ENCODE data around the gene PHF1. TPM values are rescaled to one million over a fixed set of nuclear protein-coding genes. Genes with fewer than 3 reads are reported as not detected.

The PHF1 gene
- total RNA-seq, 2 donors from 2014 or later: 71.4 to 75.7 TPM

DNA sequence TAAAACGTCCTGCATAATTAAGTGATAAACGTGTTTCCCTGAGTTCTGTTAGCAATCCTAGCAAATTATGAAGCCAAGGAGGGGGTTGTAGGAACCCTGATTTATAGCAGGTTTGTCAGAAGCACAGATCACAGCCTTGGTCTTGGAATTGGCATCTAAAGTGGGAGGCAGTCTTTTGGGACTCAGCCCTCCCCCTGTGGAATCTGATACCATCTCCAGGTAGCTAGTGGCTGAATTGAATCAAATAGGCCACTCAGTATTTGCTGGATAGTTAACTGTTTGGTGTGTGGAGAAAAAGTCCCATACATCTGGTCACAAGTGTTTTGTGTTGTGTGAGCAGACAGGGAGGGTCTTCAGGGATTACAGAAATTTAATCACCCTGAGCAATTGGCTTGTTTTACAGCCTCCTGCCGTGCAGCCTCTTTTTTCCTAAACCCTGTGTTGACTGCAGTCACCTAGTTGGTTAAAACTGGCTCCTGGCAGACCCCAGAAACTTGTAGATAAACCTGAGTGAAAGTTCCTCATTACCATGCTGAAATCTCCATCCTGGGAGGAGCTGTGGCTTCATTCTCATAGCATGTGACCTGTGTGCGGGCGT, 38.2 kb upstream of the PHF1 start:
- Mint-ChIP-seq H3K4me1 (peaks cover 27% of the 10 kb centered on the region), H3K27ac (peak overlapping the region; percentile 92), H3K27me3 (ENCODE audit: insufficient read depth) (no peaks in the 10 kb centered on the region), H3K36me3 (ENCODE audit: low read depth) (no peaks in the 10 kb centered on the region), H3K4me3 (no peak overlapping the region), H3K9me3 (no peaks in the 10 kb centered on the region)
- DNase-seq: peak; percentile 58
- TF ChIP-seq, protein P1, sequence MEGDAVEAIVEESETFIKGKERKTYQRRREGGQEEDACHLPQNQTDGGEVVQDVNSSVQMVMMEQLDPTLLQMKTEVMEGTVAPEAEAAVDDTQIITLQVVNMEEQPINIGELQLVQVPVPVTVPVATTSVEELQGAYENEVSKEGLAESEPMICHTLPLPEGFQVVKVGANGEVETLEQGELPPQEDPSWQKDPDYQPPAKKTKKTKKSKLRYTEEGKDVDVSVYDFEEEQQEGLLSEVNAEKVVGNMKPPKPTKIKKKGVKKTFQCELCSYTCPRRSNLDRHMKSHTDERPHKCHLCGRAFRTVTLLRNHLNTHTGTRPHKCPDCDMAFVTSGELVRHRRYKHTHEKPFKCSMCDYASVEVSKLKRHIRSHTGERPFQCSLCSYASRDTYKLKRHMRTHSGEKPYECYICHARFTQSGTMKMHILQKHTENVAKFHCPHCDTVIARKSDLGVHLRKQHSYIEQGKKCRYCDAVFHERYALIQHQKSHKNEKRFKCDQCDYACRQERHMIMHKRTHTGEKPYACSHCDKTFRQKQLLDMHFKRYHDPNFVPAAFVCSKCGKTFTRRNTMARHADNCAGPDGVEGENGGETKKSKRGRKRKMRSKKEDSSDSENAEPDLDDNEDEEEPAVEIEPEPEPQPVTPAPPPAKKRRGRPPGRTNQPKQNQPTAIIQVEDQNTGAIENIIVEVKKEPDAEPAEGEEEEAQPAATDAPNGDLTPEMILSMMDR (conservative IDR thresholded peaks at IDR 0.05): no peak
- Histone ChIP-seq H3K9me3 (ENCODE audit: control insufficient read depth, low read length) (no peaks in the 10 kb centered on the region), H3K36me3 (ENCODE audit: control insufficient read depth, insufficient read depth, low read length) (no peaks in the 10 kb centered on the region), H3K4me3 (ENCODE audit: low read length) (no peak overlapping the region), H3K9ac (ENCODE audit: extremely low read depth, low read length, poor library complexity, severe bottlenecking) (no peak overlapping the region), H3K4me1 (ENCODE audit: control insufficient read depth, insufficient read depth, low read length) (peaks cover 11% of the 10 kb centered on the region), H3K27me3 (ENCODE audit: control insufficient read depth, insufficient read depth, low read length, poor library complexity, severe bottlenecking) (no peaks in the 10 kb centered on the region), H3K27ac (ENCODE audit: low read depth, low read length) (no peak overlapping the region)
- 64 to 75% methylated on average over 5 of the region's 5 CpGs for whole genome bisulfite sequencing, 2 experiments (ENCODE audit: insufficient coverage in 1 of 2, insufficient read length in 1 of 2)

DNA sequence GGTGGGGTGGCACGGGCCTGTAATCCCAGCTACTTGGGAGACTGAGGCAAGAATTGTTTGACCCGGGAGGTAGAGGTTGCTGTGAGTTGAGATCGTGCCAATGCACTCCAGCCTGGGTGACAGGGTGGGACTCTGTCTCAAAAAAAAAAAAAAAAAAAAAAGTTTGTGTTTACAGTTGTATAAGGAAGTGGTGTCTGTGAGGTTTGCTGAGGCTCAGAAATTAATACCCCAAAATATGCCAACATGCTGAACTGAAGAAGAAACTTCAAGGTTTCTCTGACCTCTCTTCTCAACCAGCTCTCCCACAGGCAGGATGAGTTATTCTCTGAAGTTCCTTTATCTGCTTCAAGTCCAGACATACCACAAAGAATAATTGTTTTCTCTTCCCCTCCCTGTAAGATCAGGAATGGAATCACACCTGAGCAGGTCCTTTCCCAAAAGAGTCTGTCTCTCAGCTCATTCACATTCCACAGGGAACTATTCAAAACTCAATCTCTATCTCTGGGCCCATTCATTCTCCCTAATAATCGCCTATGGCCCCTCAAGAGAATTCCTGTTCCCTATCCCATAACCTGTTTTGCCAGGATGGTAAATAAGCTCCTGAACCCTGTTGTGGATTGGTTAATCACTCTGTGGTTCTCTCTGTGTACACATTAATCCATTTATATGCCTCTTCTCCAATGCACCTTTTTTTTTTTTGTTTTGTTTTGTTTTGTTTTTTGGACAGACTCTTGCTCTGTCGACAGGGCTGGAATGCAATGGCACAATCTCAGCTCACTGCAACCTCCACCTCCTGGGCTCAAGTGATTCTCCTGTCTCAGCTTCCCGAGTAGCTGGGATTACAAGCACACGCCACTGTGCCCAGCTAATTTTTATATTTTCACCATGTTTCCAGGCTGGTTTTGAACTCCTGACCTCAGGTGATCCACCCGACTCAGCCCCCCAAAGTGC, 36.6 kb upstream of the PHF1 start:
- TF ChIP-seq, protein P1 (conservative IDR thresholded peaks at IDR 0.05): no peak
- 93 to 94% methylated on average over 5 to 8 of the region's 8 CpGs for WGBS, 2 experiments (ENCODE audit: insufficient coverage in 1 of 2, insufficient read length in 1 of 2)
- Histone ChIP-seq H3K27me3 (ENCODE audit: control insufficient read depth, insufficient read depth, low read length, poor library complexity, severe bottlenecking) (no peaks in the 10 kb centered on the region), H3K9ac (ENCODE audit: extremely low read depth, low read length, poor library complexity, severe bottlenecking) (no peak overlapping the region), H3K9me3 (ENCODE audit: control insufficient read depth, low read length) (no peaks in the 10 kb centered on the region), H3K4me1 (ENCODE audit: control insufficient read depth, insufficient read depth, low read length) (peaks cover 11% of the 10 kb centered on the region), H3K4me3 (ENCODE audit: low read length) (no peak overlapping the region), H3K36me3 (ENCODE audit: control insufficient read depth, insufficient read depth, low read length) (no peaks in the 10 kb centered on the region), H3K27ac (ENCODE audit: low read depth, low read length) (no peak overlapping the region)
- Mint-ChIP-seq H3K36me3 (ENCODE audit: low read depth) (no peaks in the 10 kb centered on the region), H3K27ac (no peak overlapping the region), H3K4me1 (peaks cover 27% of the 10 kb centered on the region), H3K4me3 (no peak overlapping the region), H3K9me3 (no peaks in the 10 kb centered on the region), H3K27me3 (ENCODE audit: insufficient read depth) (no peaks in the 10 kb centered on the region)
- DNase-seq: no peak

DNA sequence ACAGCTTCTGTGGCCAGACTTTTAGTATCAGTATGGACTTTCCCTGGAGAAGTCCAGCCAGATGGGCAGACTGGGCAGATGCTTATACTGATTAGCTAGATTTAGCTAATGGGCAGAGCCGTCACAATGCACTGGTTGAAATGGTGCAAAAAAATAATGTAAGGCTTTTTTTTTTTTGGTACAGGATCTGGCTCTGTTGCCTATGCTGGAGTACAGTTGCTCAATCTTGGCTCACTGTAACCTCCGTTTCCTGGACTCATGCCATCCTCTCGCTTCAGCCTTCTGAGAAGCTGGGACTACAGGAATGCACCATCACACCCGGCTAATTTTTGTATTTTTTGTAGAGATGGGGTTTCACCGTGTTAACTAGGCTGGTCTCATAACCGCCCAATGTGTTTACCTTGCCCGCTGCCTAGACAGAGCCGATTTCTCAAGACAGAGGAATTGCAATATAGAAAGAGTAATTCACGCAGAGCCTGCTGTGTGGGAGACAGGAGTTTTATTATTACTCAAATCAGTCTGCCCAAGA, 35.6 kb upstream of the PHF1 start:
- H3K9me3 ChIP-seq (ENCODE audit: control insufficient read depth, low read length): no peaks in the 10 kb centered on the region
- DNase-seq: no peak
- Mint-ChIP-seq H3K4me1 (peaks cover 27% of the 10 kb centered on the region), H3K27me3 (ENCODE audit: insufficient read depth) (no peaks in the 10 kb centered on the region), H3K27ac (peak overlapping the region; percentile 35), H3K36me3 (ENCODE audit: low read depth) (no peaks in the 10 kb centered on the region), H3K4me3 (no peak overlapping the region), H3K9me3 (no peaks in the 10 kb centered on the region)
- no peak overlapping the region for H3K27ac ChIP-seq (ENCODE audit: low read depth, low read length)
- H3K4me1 ChIP-seq (ENCODE audit: control insufficient read depth, insufficient read depth, low read length): peaks cover 11% of the 10 kb centered on the region
- no peaks in the 10 kb centered on the region for H3K27me3 ChIP-seq (ENCODE audit: control insufficient read depth, insufficient read depth, low read length, poor library complexity, severe bottlenecking)
- no peak overlapping the region for H3K4me3 ChIP-seq (ENCODE audit: low read length)
- no peak overlapping the region for H3K9ac ChIP-seq (ENCODE audit: extremely low read depth, low read length, poor library complexity, severe bottlenecking)
- TF ChIP-seq, protein P1 (conservative IDR thresholded peaks at IDR 0.05): no peak
- H3K36me3 ChIP-seq (ENCODE audit: control insufficient read depth, insufficient read depth, low read length): no peaks in the 10 kb centered on the region
- 89 to 93% methylated on average over 8 to 9 of the region's 9 CpGs for WGBS, 2 experiments (ENCODE audit: insufficient coverage in 1 of 2, insufficient read length in 1 of 2)
